ENCODE results near the gene SPECC1. TPM values are rescaled to one million over a fixed set of nuclear protein-coding genes. Genes with fewer than 3 reads are reported as not detected.

The SPECC1 gene
- total RNA-seq, 1 experiment from 2014 or later: 46.4 TPM

DNA sequence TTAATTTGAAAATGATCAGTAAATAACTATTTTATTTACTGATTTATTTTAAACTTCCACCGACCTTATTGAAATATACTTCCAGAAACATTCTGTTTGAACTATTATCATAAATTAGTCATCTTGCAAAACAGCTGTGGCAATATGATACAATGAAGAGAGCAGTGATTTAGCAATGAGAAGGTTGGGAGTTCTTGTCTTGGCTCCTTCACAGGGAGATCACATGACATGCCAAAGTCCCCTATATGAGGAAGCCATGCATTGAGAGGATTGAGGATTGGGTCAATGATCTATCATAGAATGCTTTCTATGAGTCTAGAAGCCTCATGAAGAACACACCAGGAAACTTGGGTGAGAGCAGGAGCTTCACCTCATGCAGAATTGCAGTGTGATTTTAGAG, 235.5 kb downstream of the SPECC1 start:
- DNase-seq (peak; percentile 33), ATAC-seq (no peak)
- Histone ChIP-seq H3K4me3 (ENCODE audit: low read length) (no peak overlapping the region), H3K36me3 (ENCODE audit: low read depth, low read length) (peaks cover 16% of the 10 kb centered on the region), H3K27ac (ENCODE audit: low read length) (no peak overlapping the region), H3K79me2 (ENCODE audit: low read length) (no peaks in the 10 kb centered on the region), H3K27me3 (ENCODE audit: low read length) (no peaks in the 10 kb centered on the region), H4K20me1 (ENCODE audit: low read length) (no peaks in the 10 kb centered on the region), H3K4me1 (ENCODE audit: insufficient read depth, low read length) (peaks cover 4% of the 10 kb centered on the region; the same call in 1 of the 2 replicates), H2AFZ (ENCODE audit: low read length) (no peak overlapping the region), H3K9me2 (replicated peaks; ENCODE audit: low read length) (no peaks in the 10 kb centered on the region), H3F3A (ENCODE audit: low read length, unreplicated experiment) (no peaks in the 10 kb centered on the region), H3K4me2 (ENCODE audit: low read length) (no peak overlapping the region), H3K9ac (ENCODE audit: low read length) (no peak overlapping the region), H3K9me3 (ENCODE audit: low read length) (no peaks in the 10 kb centered on the region)
- BruUV-seq (replicated peaks): no TSS peak
- TF ChIP-seq, protein P1, sequence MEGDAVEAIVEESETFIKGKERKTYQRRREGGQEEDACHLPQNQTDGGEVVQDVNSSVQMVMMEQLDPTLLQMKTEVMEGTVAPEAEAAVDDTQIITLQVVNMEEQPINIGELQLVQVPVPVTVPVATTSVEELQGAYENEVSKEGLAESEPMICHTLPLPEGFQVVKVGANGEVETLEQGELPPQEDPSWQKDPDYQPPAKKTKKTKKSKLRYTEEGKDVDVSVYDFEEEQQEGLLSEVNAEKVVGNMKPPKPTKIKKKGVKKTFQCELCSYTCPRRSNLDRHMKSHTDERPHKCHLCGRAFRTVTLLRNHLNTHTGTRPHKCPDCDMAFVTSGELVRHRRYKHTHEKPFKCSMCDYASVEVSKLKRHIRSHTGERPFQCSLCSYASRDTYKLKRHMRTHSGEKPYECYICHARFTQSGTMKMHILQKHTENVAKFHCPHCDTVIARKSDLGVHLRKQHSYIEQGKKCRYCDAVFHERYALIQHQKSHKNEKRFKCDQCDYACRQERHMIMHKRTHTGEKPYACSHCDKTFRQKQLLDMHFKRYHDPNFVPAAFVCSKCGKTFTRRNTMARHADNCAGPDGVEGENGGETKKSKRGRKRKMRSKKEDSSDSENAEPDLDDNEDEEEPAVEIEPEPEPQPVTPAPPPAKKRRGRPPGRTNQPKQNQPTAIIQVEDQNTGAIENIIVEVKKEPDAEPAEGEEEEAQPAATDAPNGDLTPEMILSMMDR (conservative IDR thresholded peaks at IDR 0.05; ENCODE audit: low read depth, low read length): no peak
- TF ChIP-seq EZH2 (IDR thresholded peaks at IDR 0.05; ENCODE audit: low read length, unreplicated experiment) (no peak), EZH2phosphoT487 (IDR thresholded peaks at IDR 0.05; ENCODE audit: borderline replicate concordance, low read length) (no peak)
- intact Hi-C loops (cut with micrococcal nuclease): no loop called here
- CTCF ChIA-PET: no interaction called here
- POLR2A ChIA-PET (ENCODE audit: unreplicated experiment): no interaction called here

DNA sequence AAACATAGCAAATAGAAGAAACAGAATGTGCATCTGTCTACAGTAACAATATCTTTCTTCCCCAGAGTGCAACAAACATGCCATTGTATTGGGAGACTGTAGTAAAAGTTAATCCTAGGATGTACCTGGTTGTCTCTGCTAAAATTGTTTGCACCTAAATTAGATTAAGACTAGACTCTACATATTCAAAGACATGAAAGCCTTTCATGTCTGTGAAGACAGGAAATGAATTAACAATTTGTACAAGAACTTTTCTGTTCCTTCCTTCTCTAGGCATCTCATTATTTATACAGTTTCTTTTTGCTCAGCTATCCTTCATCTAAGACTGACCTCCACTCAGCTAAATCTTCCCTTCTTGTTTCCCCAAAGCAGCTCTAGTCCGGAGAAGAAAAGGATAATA, 237.5 kb downstream of the SPECC1 start:
- Histone ChIP-seq H3K36me3 (ENCODE audit: low read depth, low read length) (peaks cover 16% of the 10 kb centered on the region), H3K4me1 (ENCODE audit: insufficient read depth, low read length) (peaks cover 4% of the 10 kb centered on the region; the same call in 1 of the 2 replicates), H3K4me3 (ENCODE audit: low read length) (no peak overlapping the region), H3F3A (ENCODE audit: low read length, unreplicated experiment) (no peaks in the 10 kb centered on the region), H3K27me3 (ENCODE audit: low read length) (no peaks in the 10 kb centered on the region), H3K4me2 (ENCODE audit: low read length) (no peak overlapping the region), H3K79me2 (ENCODE audit: low read length) (no peaks in the 10 kb centered on the region), H4K20me1 (ENCODE audit: low read length) (no peaks in the 10 kb centered on the region), H3K9me3 (ENCODE audit: low read length) (no peaks in the 10 kb centered on the region), H2AFZ (ENCODE audit: low read length) (no peak overlapping the region), H3K9ac (ENCODE audit: low read length) (no peak overlapping the region), H3K9me2 (replicated peaks; ENCODE audit: low read length) (no peaks in the 10 kb centered on the region), H3K27ac (ENCODE audit: low read length) (no peak overlapping the region)
- BruUV-seq (replicated peaks): no TSS peak
- DNase-seq: no peak
- intact Hi-C loops (cut with micrococcal nuclease): no loop called here
- CTCF ChIA-PET: no interaction called here
- POLR2A ChIA-PET (ENCODE audit: unreplicated experiment): no interaction called here
- TF ChIP-seq, protein P1 (conservative IDR thresholded peaks at IDR 0.05; ENCODE audit: low read depth, low read length): no peak
- TF ChIP-seq EZH2 (IDR thresholded peaks at IDR 0.05; ENCODE audit: low read length, unreplicated experiment) (no peak), EZH2phosphoT487 (IDR thresholded peaks at IDR 0.05; ENCODE audit: borderline replicate concordance, low read length) (no peak)
- no peak for ATAC-seq

DNA sequence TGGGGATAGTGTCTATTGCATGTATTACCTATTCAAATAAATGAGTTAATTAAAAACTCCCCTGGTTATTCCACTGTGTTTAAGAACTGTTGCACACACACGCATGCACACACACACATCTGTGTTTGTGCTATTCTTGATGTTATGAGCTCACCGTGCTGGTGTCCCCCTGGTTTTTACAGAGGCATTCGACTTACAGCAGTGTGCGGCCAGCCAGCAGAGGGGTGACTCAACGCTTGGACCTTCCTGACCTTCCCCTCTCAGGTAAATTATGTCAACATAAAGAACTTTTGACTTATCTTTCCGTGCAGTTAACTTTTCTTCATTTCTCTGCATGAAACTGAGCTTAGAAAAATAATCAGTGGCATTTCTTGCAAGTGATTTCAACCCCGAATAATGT, 244.2 kb downstream of the SPECC1 start:
- no TSS peak for BruUV-seq (replicated peaks)
- Histone ChIP-seq H3K36me3 (ENCODE audit: low read depth, low read length) (peaks cover 9% of the 10 kb centered on the region), H2AFZ (ENCODE audit: low read length) (no peak overlapping the region), H3K79me2 (ENCODE audit: low read length) (no peaks in the 10 kb centered on the region), H3K4me3 (ENCODE audit: low read length) (no peak overlapping the region), H3K9me2 (replicated peaks; ENCODE audit: low read length) (no peaks in the 10 kb centered on the region), H3K27me3 (ENCODE audit: low read length) (no peaks in the 10 kb centered on the region), H3K9me3 (ENCODE audit: low read length) (no peaks in the 10 kb centered on the region), H3K4me2 (ENCODE audit: low read length) (no peak overlapping the region), H3F3A (ENCODE audit: low read length, unreplicated experiment) (no peaks in the 10 kb centered on the region), H3K9ac (ENCODE audit: low read length) (no peak overlapping the region), H4K20me1 (ENCODE audit: low read length) (no peaks in the 10 kb centered on the region), H3K27ac (ENCODE audit: low read length) (no peak overlapping the region), H3K4me1 (ENCODE audit: insufficient read depth, low read length) (no peaks in the 10 kb centered on the region)
- CTCF ChIA-PET: no interaction called here
- DNase-seq (no peak), ATAC-seq (no peak)
- intact Hi-C loops (cut with micrococcal nuclease): no loop called here
- POLR2A ChIA-PET (ENCODE audit: unreplicated experiment): no interaction called here
- TF ChIP-seq, protein P1 (conservative IDR thresholded peaks at IDR 0.05; ENCODE audit: low read depth, low read length): no peak
- no peak for TF ChIP-seq EZH2 (IDR thresholded peaks at IDR 0.05; ENCODE audit: low read length, unreplicated experiment)
- no peak for TF ChIP-seq EZH2phosphoT487 (IDR thresholded peaks at IDR 0.05; ENCODE audit: borderline replicate concordance, low read length)

Measured in PC-3 (cell line).